Measurements from ENCODE around the gene HSD17B14. TPM values are rescaled to one million over a fixed set of nuclear protein-coding genes. Genes with fewer than 3 reads are reported as not detected.
A peak's percentile ranks its signal among the peaks of the same experiment; 100 is the strongest.

Gene HSD17B14
- total and polyA plus RNA-seq, 9 of the 15 experiments (the other 6 are each of a cell fraction or from before 2014, with no cell fraction given), result 0.16 TPM; not detected in 8

GRCh38 chr19:48822514-48822913 lies 13.8 kb downstream of the HSD17B14 start (continued):
- TF ChIP-seq, protein P1, sequence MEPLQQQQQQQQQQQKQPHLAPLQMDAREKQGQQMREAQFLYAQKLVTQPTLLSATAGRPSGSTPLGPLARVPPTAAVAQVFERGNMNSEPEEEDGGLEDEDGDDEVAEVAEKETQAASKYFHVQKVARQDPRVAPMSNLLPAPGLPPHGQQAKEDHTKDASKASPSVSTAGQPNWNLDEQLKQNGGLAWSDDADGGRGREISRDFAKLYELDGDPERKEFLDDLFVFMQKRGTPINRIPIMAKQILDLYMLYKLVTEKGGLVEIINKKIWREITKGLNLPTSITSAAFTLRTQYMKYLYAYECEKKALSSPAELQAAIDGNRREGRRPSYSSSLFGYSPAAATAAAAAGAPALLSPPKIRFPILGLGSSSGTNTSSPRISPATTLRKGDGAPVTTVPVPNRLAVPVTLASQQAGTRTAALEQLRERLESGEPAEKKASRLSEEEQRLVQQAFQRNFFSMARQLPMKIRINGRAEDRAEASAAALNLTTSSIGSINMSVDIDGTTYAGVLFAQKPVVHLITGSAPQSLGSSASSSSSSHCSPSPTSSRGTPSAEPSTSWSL (CRISPR knock-in tag; IDR thresholded peaks at IDR 0.05; ENCODE audit: borderline replicate concordance), result no peak
- TF ChIP-seq CTBP1 (IDR thresholded peaks at IDR 0.05; ENCODE audit: borderline replicate concordance) (0 out of 2 replicates have a peak, but pooled peaks have one; percentile 15), VEZF1 (CRISPR knock-in tag; IDR thresholded peaks at IDR 0.05) (no peak), HDAC1 (IDR thresholded peaks at IDR 0.05) (peak in 1 of 2 experiments; percentile 33; a peak in 1 of 4 replicates), ZC3H4 (CRISPR knock-in tag; IDR thresholded peaks at IDR 0.05; ENCODE audit: borderline replicate concordance) (no peak), EHMT2 (IDR thresholded peaks at IDR 0.05) (peak; percentile 71), RBM25 (IDR thresholded peaks at IDR 0.05; ENCODE audit: low read depth, low read length, severe bottlenecking) (no peak), ARHGAP35 (IDR thresholded peaks at IDR 0.05; ENCODE audit: partially characterized antibody) (no peak), ZNF121 (CRISPR knock-in tag; conservative IDR thresholded peaks at IDR 0.05) (no peak)

Measured in K562 (cell line).